Small intestine (tissue), 16 donors: ENCODE results near the gene TMEM39A. TPM values are rescaled to one million over a fixed set of nuclear protein-coding genes. Genes with fewer than 3 reads are reported as not detected.

Experiments
- DNase-seq, 2 donors: peaks; one replicate each; pipeline versions ENCODE4 v3.0.0 to v3.0.0-alpha.2; 2013
- FAIRE-seq: peaks from 2 replicates; lab custom pipeline; 2012; peaks lifted over from hg19 to GRCh38; lab: Jason Lieb, UNC
- H3K27ac ChIP-seq, 3 donors: one replicate each; pipeline ENCODE4 v1.5.1; 2013; ENCODE audit warnings: low read length in 2 of 3, mild to moderate bottlenecking in 2 of 3, control low read depth in 1 of 3, inconsistent platforms in 1 of 3, low read depth in 1 of 3, moderate library complexity in 1 of 3
- H3K27me3 ChIP-seq, 3 donors: one replicate each; pipeline ENCODE4 v1.6.1; 2013; ENCODE audit warnings: low read length in 3 of 3, inconsistent platforms in 1 of 3; ENCODE audit not compliant: control insufficient read depth in 3 of 3, insufficient read depth in 3 of 3
- H3K36me3 ChIP-seq, 3 donors: one replicate each; pipeline ENCODE4 v1.6.1; 2013; ENCODE audit warnings: low read length in 3 of 3, inconsistent platforms in 1 of 3, low read depth in 1 of 3, mild to moderate bottlenecking in 1 of 3, moderate library complexity in 1 of 3; ENCODE audit not compliant: control insufficient read depth in 3 of 3, insufficient read depth in 2 of 3
- H3K4me1 ChIP-seq, 3 donors: one replicate each; pipeline ENCODE4 v1.6.1; 2013; ENCODE audit warnings: low read length in 2 of 3, inconsistent platforms in 1 of 3, low read depth in 1 of 3, mild to moderate bottlenecking in 1 of 3, moderate library complexity in 1 of 3; ENCODE audit not compliant: control insufficient read depth in 3 of 3, insufficient read depth in 2 of 3
- H3K4me3 ChIP-seq, 3 donors: one replicate each; pipeline ENCODE4 v1.5.1; 2013; ENCODE audit warnings: low read length in 3 of 3, control low read depth in 1 of 3, inconsistent platforms in 1 of 3, low read depth in 1 of 3, mild to moderate bottlenecking in 1 of 3, moderate library complexity in 1 of 3
- H3K9me3 ChIP-seq, 2 donors: one replicate each; pipeline ENCODE4 v1.6.1; 2013; ENCODE audit warnings: low read depth in 1 of 2, low read length in 1 of 2; ENCODE audit not compliant: control insufficient read depth in 2 of 2, insufficient read depth in 1 of 2
- WGBS, 3 donors: extraction: QIAGEN DNeasy Blood & Tissue Kit; methylation state at CpG; one replicate each; pipeline ENCODE4 v1.1.7; 2013; 5-methylcytosine and 5-hydroxymethylcytosine counted together
- long read RNA-seq, 10 donors: transcript quantifications; one replicate each; lab custom pipeline, GENCODE V29; 2026
- polyA plus RNA-seq, 4 donors: library from polyadenylated mRNA; stranded (reverse) in 3 of 4; unstranded in 1 of 4; fragments of 200-250 nt in 3 of 4; fragments of 120-200 nt in 1 of 4; gene quantifications; one replicate each; pipeline versions ENCODE4 v1.2.1 to v1.2.3, GENCODE V29; 2013
- donor health status: healthy with polysubstance abuse.
- donor health status: control.
- donor health status: control.
- donor health status: Bipolar disorder and iron deficiency.
- donor health status: healthy.

Gene TMEM39A
- polyA plus RNA-seq = 10 to 100 TPM in 1 of 4 donors, 1 to 10 TPM in 3; 4.2 to 39.5 (median 6.8) TPM
- long read RNA-seq, donor 1 = 0 reads
- long read RNA-seq, donor 2, full-length matches to known transcripts = 1 of 1 reads
- long read RNA-seq, donor 2, partial matches to known transcripts = 0 of 1 reads
- long read RNA-seq, donor 2, other reads (novel, unspliced or antisense) = 0 of 1 reads
- long read RNA-seq, donor 3, full-length matches to known transcripts = 1 of 1 reads
- long read RNA-seq, donor 3, partial matches to known transcripts = 0 of 1 reads
- long read RNA-seq, donor 3, other reads (novel, unspliced or antisense) = 0 of 1 reads
- long read RNA-seq, donor 4 = 0 reads
- long read RNA-seq, donor 5, full-length matches to known transcripts = 1 of 1 reads
- long read RNA-seq, donor 5, partial matches to known transcripts = 0 of 1 reads
- long read RNA-seq, donor 5, other reads (novel, unspliced or antisense) = 0 of 1 reads
- long read RNA-seq, donor 6, full-length matches to known transcripts = 5 of 5 reads
- long read RNA-seq, donor 6, partial matches to known transcripts = 0 of 5 reads
- long read RNA-seq, donor 6, other reads (novel, unspliced or antisense) = 0 of 5 reads
- long read RNA-seq, donor 7 = 0 reads
- long read RNA-seq, donor 8, full-length matches to known transcripts = 1 of 1 reads
- long read RNA-seq, donor 8, partial matches to known transcripts = 0 of 1 reads
- long read RNA-seq, donor 8, other reads (novel, unspliced or antisense) = 0 of 1 reads
- long read RNA-seq, donor 9, full-length matches to known transcripts = 1 of 1 reads
- long read RNA-seq, donor 9, partial matches to known transcripts = 0 of 1 reads
- long read RNA-seq, donor 9, other reads (novel, unspliced or antisense) = 0 of 1 reads
- long read RNA-seq, donor 10, full-length matches to known transcripts = 5 of 5 reads
- long read RNA-seq, donor 10, partial matches to known transcripts = 0 of 5 reads
- long read RNA-seq, donor 10, other reads (novel, unspliced or antisense) = 0 of 5 reads

DNA sequence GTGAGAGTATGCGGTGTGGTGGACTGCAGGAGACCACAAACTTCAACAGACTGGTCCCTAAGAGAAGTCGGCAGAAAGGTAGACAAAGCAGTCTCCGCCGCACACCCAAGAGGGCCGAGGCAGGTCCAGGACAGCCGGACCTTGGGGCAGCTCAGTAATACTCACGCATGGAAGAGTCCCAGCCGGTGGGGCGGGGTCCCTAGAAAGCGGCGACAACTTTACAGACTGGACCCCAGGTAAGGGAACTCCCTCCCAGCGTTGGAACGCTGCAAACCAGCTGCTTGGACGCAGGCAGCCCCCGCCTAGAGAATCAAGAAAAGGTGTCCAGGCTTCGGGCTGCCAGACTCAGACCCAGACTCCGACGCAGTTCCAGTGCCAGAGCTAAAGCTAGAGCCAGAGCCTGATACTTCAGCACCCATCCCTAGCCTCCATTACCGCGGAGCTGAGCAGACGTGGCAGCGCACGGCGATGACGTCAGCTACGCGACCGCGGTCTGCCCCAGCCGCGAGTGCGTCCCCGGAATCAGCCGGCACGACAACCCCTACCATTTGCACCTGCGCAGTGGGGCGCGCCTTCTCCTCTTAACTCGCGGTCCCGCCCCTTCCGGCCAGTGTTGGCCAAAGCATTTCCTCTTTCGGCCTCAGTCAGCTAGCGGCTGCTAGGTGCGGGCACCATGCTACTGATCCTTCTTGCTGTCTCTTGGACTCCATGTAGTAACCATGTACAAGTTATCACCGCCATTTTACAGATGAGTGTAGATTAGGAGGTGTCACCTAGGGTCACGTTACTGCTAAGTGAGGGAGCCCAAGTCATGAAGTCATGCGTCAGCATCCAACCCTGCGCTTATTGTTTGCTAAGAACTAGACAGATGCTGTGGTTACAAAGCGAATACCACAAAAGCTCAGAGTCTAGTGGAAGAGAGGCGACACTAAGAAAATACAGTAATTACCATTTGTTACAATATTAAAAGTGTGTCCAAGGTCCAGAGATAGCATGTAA, at the start of gene TMEM39A:
TMEM39A (minus strand) TSS at position 445 of the 999 bp plus-strand sequence. CDS start 1,541 bp downstream, outside the sequence.
- no peaks in the 10 kb centered on the region for H3K27me3 ChIP-seq
- H3K4me3 ChIP-seq = peak within 1 kb of the TSS; percentile 71 to 100 (median 79)
- WGBS, 3 donors = 2 to 4% (median 3%) methylated on average over 51 of the region's 51 CpGs
- FAIRE-seq (no peak), DNase-seq (peak; percentile 99 to 100)
- peak within 1 kb of the TSS; percentile 77 to 93 (median 91) for H3K27ac ChIP-seq
- peaks cover 2 to 10% (median 7%) of the 10 kb centered on the region in 3 donors for H3K4me1 ChIP-seq
- no peaks in the 10 kb centered on the region for H3K9me3 ChIP-seq
- peaks cover 3 to 8% (median 5%) of the 10 kb centered on the region in 3 donors for H3K36me3 ChIP-seq

GRCh38 chr3:119510690-119511089, 47.3 kb upstream of the TMEM39A start:
- Histone ChIP-seq H3K27ac (no peak overlapping the region), H3K9me3 (no peaks in the 10 kb centered on the region), H3K27me3 (no peaks in the 10 kb centered on the region), H3K36me3 (peaks cover 3 to 26% (median 6%) of the 10 kb centered on the region in 3 donors), H3K4me1 (no peaks in the 10 kb centered on the region), H3K4me3 (no peak overlapping the region)
- DNase-seq (peak in 1 of 2 donors; percentile 25), FAIRE-seq (no peak)

DNA sequence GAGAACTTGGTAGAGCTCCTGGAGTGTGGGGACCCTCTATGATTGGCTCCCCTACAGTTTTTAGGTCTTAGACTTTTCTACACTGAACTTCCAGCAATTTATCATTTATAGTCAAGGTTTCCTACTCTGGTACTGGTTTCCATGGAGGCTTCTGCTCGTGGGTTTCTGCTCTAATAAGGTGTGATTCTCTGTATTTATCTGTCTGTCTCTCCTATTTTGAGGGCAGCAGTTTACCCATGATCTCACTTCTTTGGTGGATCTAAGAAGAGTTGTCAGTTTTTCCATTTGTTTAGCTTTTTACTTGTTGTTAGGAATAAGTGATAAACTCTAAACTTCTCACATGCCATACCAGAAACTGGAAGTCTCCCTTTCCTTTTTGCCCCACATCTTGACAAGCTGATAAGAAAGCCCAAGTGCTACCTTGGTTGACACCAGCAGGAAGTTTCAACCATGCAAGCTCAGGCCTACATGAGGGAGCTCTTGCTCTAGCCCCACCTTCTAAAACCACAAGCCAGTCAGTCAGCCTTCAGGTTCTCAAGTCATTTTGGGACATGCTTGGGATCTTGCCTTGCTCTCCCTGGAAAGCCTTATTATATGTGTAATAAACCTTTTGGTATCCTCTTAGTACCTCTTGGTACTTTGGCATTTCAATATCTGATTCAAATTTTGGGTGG, 44.9 kb upstream of the TMEM39A start:
- Histone ChIP-seq H3K36me3 (peaks cover 2 to 28% (median 3%) of the 10 kb centered on the region in 3 donors), H3K4me1 (no peaks in the 10 kb centered on the region), H3K27ac (no peak overlapping the region), H3K27me3 (no peaks in the 10 kb centered on the region), H3K4me3 (no peak overlapping the region), H3K9me3 (no peaks in the 10 kb centered on the region)
- FAIRE-seq (no peak), DNase-seq (no peak)
- 65 to 73% (median 73%) methylated on average over 1 of the region's 1 CpG for WGBS, 3 donors

DNA sequence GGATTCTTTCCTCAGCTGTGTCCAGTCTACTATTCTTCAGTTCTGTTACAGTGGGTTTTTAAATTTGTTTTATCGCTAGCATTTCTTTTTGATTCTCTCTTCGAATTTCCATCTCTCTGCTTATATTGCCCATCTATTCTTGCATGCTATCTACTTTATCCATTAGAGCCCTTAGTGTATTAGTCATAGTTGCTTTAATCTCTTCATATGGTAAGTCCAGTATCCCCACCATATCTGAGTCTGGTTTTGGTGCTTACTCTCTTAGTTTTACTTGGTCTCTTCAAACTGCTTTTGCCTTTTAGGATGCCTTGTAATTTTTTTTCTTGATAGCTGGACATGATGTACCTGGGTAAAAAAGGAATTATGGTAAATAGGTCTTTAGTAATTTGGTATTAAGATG, 44.0 kb upstream of the TMEM39A start:
- no peaks in the 10 kb centered on the region for H3K4me1 ChIP-seq
- DNase-seq (no peak), FAIRE-seq (no peak)
- H3K9me3 ChIP-seq = no peaks in the 10 kb centered on the region
- H3K27ac ChIP-seq = no peak overlapping the region
- WGBS, 3 donors = 92 to 95% (median 93%) methylated on average over 2 of the region's 2 CpGs
- H3K4me3 ChIP-seq = no peak overlapping the region
- no peaks in the 10 kb centered on the region for H3K27me3 ChIP-seq
- H3K36me3 ChIP-seq = peaks cover 2 to 25% (median 4%) of the 10 kb centered on the region in 3 donors

- H3K4me3 ChIP-seq = no peak overlapping the region
- H3K36me3 ChIP-seq = peaks cover 2 to 24% (median 4%) of the 10 kb centered on the region in 3 donors
- DNase-seq = peak in 1 of 2 donors; percentile 30
- no peaks in the 10 kb centered on the region for H3K9me3 ChIP-seq
- H3K4me1 ChIP-seq = no peaks in the 10 kb centered on the region
- FAIRE-seq = no peak
- H3K27me3 ChIP-seq = no peaks in the 10 kb centered on the region
- WGBS, 3 donors = 12 to 45% (median 23%) methylated on average over 4 of the region's 4 CpGs
- H3K27ac ChIP-seq = peak overlapping the region in 1 of 3 donors; percentile 14
Measured at GRCh38 chr3:119506631-119507030, 43.2 kb upstream of the TMEM39A start.

GRCh38 chr3:119500901-119501300, 37.5 kb upstream of the TMEM39A start:
- H3K4me3 ChIP-seq = no peak overlapping the region
- H3K36me3 ChIP-seq = peaks cover 2 to 14% (median 2%) of the 10 kb centered on the region in 3 donors
- H3K9me3 ChIP-seq = no peaks in the 10 kb centered on the region
- FAIRE-seq (no peak), DNase-seq (no peak)
- H3K27me3 ChIP-seq = no peaks in the 10 kb centered on the region
- H3K27ac ChIP-seq = no peak overlapping the region
- H3K4me1 ChIP-seq = peaks cover 0 to 8% (median 2%) of the 10 kb centered on the region in 3 donors
- WGBS, 3 donors = 21 to 46% (median 40%) methylated on average over 2 of the region's 2 CpGs

DNA sequence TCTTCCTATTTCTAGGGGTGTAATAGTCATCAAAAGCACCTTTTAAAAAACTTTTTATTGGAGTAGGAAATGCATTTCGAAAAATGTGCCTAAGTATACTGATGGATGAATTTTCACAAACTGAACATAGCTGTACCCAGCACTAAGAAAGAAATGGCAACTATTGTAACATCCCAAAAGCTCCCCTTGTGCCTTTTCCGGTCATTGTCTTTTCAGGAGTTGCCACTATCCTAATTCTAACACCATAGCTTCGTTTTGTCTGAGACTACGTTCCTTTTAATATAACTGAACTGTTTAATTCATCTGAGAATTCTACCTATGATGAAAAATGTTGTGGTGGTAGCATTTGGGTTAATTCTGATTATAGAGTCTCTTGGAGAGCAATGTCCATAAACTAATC, 36.9 kb upstream of the TMEM39A start:
- WGBS, 3 donors = 69 to 86% (median 78%) methylated on average over 4 of the region's 4 CpGs
- Histone ChIP-seq H3K4me1 (peaks cover 0 to 8% (median 2%) of the 10 kb centered on the region in 3 donors), H3K36me3 (peaks cover 2 to 12% (median 2%) of the 10 kb centered on the region in 3 donors), H3K27ac (no peak overlapping the region), H3K9me3 (no peaks in the 10 kb centered on the region), H3K4me3 (no peak overlapping the region), H3K27me3 (no peaks in the 10 kb centered on the region)
- DNase-seq (no peak), FAIRE-seq (no peak)
